DOHH2 (cell line): ENCODE results near the gene STXBP2.

ENCODE experiments used
- CTCF ChIP-seq: fragments of 200-600 bp; sonication (generic); IDR thresholded peaks from one replicate; pipeline ENCODE4 v1.5.1; 2014; ENCODE audit warnings: antibody characterized with exemption, mild to moderate bottlenecking, low read depth, low read length; ENCODE audit not compliant: poor library complexity, severe bottlenecking
- EZH2phosphoT487 ChIP-seq: fragments of 200-600 bp; sonication (generic); IDR thresholded peaks from 2 replicates; pipeline ENCODE4 v1.6.1; 2017; ENCODE audit warnings: borderline replicate concordance, mild to moderate bottlenecking, antibody characterized with exemption, low read length, moderate library complexity, mixed read lengths

DNA sequence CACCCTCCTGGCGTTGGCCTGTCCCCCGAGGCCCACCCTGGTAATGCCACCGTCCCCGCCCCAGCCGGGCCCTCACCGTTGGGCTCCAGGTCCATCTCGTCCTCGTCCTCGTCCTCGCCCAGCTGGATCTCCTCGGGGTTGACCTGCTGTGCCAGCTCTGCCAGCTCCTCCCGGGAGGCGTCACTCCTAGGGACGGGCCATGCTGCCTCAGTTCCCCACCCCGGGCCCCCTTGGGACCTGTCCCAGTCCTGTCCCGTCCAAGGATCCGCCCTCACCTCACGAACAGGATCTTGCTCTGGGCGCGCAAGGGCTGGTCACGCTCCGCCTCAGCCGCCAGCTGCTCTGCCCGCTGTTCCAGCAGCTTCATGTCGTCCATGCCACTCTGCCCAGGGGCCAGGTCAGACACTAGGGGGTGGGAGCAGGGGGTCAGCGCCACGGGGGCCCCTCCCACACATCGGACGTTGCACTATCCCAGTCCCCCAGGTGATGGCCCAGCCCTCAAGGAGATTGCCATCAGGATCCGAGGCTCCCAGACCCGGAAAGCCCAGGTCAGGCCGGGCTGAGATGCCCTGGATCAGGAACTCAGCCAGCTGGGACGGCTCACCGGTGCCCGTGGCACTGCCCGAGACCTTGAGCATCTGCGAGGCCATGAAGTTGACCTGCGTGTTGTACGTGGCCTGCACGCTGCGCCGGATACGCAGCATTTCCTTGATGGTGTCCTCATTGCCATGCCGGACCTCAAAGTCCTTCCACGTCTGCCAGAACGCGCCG, 17.1 kb upstream of the STXBP2 start:
- TF ChIP-seq CTCF, result no peak
- TF ChIP-seq EZH2phosphoT487, result no peak
